Measurements from ENCODE around the gene BRAT1.

The BRAT1 gene

DNA sequence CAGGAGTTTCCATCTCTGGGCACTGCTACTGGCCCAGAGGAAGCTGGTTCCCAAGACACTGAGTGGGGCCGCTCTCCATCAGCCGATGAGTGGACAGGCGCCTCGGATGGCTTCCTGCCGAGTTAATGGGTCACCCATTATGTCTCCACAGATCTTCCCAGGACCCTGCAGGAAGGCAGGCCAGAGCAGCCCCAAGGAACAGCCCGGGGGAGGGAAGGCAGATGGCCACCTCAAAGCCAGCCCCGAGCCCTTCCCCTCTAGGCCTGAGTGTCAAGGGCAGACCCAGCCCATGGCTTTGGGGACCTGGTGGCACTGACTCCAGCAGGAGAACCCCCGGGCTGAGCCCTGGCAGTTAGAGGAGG lies 39.1 kb downstream of the BRAT1 start:
- no peak for DNase-seq (ENCODE audit: low read depth in 1 of 2, low spot score in 1 of 2)
- in situ Hi-C loops (cut with HindIII; ENCODE audit: low pct_unique_long_range_greater_than_20kb, low sequenced_read_pairs), result no loop called here
- no peak for TF ChIP-seq JUND (IDR thresholded peaks at IDR 0.05; ENCODE audit: low read depth)

GRCh38 chr7:2515424-2516193 lies 39.7 kb downstream of the BRAT1 start:
- in situ Hi-C loops (cut with HindIII; ENCODE audit: low pct_unique_long_range_greater_than_20kb, low sequenced_read_pairs), result no loop called here
- no peak for DNase-seq (ENCODE audit: low read depth in 1 of 2, low spot score in 1 of 2)
- no peak for TF ChIP-seq JUND (IDR thresholded peaks at IDR 0.05; ENCODE audit: low read depth)

DNA sequence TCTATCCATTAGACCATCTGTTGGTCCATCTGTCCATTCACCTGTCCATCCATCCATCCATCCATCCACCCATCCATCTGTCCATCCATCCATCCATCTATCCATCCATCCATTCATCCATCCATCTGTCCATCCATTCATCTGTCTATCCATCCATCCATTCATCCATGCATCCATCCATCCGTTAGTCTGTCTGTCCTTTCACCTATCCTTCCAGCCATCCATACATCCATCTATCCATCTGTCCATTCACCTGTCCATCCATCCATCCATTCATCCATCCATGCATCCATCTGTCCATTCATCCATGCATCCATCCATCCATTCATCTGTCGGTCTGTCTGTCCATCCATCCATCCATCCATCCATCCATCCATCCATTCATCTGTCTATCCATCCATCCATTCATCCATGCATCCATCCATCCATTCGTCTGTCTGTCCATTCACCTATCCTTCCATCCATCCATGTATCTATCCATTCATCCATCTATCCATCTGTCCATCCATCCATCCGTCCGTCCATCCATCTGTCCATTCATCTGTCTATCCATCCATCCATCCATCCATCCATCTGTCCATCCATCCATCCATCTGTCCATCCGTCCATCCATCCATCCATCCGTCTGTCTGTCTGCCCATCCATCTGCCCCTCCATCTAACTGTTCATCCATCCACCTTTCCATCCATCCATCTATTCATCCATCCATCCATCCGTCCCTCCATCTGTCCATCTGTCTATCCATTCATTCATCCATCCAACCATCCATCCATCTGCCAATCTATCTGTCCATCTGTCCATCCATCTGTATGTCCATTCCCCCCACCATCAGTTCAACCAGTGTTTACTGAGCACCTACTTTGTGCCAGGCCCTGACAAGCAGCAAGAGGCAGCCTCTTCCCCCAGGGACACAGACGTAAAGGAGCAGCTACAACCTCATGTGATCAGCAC lies 40.6 kb downstream of the BRAT1 start:
- DNase-seq (ENCODE audit: low read depth in 1 of 2, low spot score in 1 of 2), result no peak
- in situ Hi-C loops (cut with HindIII; ENCODE audit: low pct_unique_long_range_greater_than_20kb, low sequenced_read_pairs), result no loop called here
- TF ChIP-seq JUND (IDR thresholded peaks at IDR 0.05; ENCODE audit: low read depth), result no peak

DNA sequence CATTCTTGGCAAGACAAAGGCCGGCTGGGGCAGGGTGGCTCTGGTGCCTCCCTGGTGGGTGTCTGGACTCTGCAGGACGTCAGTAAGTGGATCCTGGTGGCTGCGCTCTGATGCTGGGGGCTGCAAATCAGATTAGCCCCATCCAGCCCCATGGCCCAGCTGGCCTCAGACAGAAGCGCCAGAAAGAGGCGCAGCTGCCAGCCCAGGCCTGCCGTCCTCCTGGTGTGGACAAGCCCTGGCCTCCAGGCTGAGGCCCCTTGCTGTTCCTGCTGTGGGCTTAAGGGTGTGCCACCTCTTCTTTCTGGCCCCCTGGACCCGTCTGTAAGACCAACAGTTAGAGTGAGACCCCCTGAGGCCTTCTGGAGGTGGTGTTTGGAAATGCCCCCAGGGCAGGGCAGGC lies 41.6 kb downstream of the BRAT1 start:
- TF ChIP-seq JUND (IDR thresholded peaks at IDR 0.05; ENCODE audit: low read depth), result no peak
- in situ Hi-C loops (cut with HindIII; ENCODE audit: low pct_unique_long_range_greater_than_20kb, low sequenced_read_pairs), result no loop called here
- DNase-seq (ENCODE audit: low read depth in 1 of 2, low spot score in 1 of 2), result no peak

- TF ChIP-seq JUND (IDR thresholded peaks at IDR 0.05; ENCODE audit: low read depth), result no peak
- in situ Hi-C loops (cut with HindIII; ENCODE audit: low pct_unique_long_range_greater_than_20kb, low sequenced_read_pairs), result no loop called here
- DNase-seq (ENCODE audit: low read depth in 1 of 2, low spot score in 1 of 2), result no peak
Measured at GRCh38 chr7:2512713-2513112, 42.6 kb downstream of the BRAT1 start.

DNA sequence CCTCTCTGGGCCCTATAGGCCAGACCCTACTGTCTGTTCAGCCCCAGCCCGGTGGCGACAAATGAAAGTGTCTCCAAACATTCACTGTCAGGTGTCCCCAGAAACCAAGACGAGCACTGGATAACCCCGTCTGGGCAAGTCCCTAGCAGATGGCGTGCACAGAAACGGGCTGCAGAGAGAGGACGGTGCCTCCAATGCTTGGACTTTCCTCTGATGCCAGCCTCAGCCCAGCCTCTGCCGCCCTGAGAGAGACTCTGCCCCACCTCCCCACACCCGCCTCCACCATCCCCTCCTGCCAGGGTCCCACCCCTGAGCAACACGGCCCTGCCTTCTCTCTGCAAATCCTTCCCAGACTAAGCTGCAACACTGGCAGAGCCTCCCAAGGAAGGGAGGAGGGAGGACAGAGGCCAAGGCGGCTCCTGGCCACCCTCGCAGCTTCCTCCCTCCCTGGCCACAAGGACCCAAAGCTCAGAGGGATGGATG lies 43.1 kb downstream of the BRAT1 start:
- DNase-seq (ENCODE audit: low read depth in 1 of 2, low spot score in 1 of 2), result peak in 1 of 2 experiments; percentile 63
- TF ChIP-seq JUND (IDR thresholded peaks at IDR 0.05; ENCODE audit: low read depth), result no peak
- in situ Hi-C loops (cut with HindIII; ENCODE audit: low pct_unique_long_range_greater_than_20kb, low sequenced_read_pairs), result no loop called here

DNA sequence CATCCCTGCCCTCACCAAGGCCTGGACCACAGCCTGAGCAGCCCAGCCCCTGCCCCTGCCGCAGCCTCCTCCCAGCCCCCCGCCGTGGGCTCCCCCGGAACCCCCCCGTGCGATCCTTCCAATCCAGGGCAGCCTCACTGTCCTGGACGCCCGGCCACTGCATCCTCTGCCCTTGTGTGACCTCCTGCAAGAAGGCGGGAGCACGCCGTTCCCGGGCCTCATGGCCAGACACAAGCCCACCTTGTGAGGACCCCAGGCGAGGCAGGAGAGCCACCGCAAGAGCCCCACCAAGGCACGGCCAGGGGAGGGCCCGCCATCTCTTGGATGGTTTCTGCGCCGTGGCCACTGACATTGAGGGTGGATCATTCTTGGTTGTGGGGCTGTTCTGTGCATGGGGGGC lies 43.6 kb downstream of the BRAT1 start:
- no peak for TF ChIP-seq JUND (IDR thresholded peaks at IDR 0.05; ENCODE audit: low read depth)
- DNase-seq (ENCODE audit: low read depth in 1 of 2, low spot score in 1 of 2), result no peak
- in situ Hi-C loops (cut with HindIII; ENCODE audit: low pct_unique_long_range_greater_than_20kb, low sequenced_read_pairs), result no loop called here

GRCh38 chr7:2510909-2511768 lies 44.2 kb downstream of the BRAT1 start:
- DNase-seq (ENCODE audit: low read depth in 1 of 2, low spot score in 1 of 2), result peak; percentile 77 to 92
- in situ Hi-C loops (cut with HindIII; ENCODE audit: low pct_unique_long_range_greater_than_20kb, low sequenced_read_pairs), result no loop called here

GRCh38 chr7:2510130-2510776 lies 45.1 kb downstream of the BRAT1 start:
- in situ Hi-C loops (cut with HindIII; ENCODE audit: low pct_unique_long_range_greater_than_20kb, low sequenced_read_pairs), result no loop called here
- DNase-seq (ENCODE audit: low read depth in 1 of 2, low spot score in 1 of 2), result no peak
- no peak for TF ChIP-seq JUND (IDR thresholded peaks at IDR 0.05; ENCODE audit: low read depth)

More at GRCh38 chr7:2510909-2511768, 44.2 kb downstream of the BRAT1 start:
- no peak for TF ChIP-seq JUND (IDR thresholded peaks at IDR 0.05; ENCODE audit: low read depth)

- DNase-seq (ENCODE audit: low read depth in 1 of 2, low spot score in 1 of 2), result no peak
- in situ Hi-C loops (cut with HindIII; ENCODE audit: low pct_unique_long_range_greater_than_20kb, low sequenced_read_pairs), result no loop called here
- no peak for TF ChIP-seq JUND (IDR thresholded peaks at IDR 0.05; ENCODE audit: low read depth)
Measured at GRCh38 chr7:2509298-2509906, 45.9 kb downstream of the BRAT1 start.
